WTC11 (cell line): ENCODE data around the gene APOE.
A peak's percentile ranks its signal among the peaks of the same experiment; 100 is the strongest.

Source experiments
- CTCF ChIP-seq: fragments of 200-600 bp; IDR thresholded peaks from 2 replicates; pipeline ENCODE4 v1.8.0; 2022; ENCODE audit warnings: antibody characterized with exemption
- E2F5 ChIP-seq: sonication (generic); formaldehyde crosslinking; IDR thresholded peaks from 2 replicates; pipeline ENCODE4 v1.8.1; 2022; ENCODE audit warnings: mild to moderate bottlenecking, moderate library complexity, missing genetic modification reagents
- HMGXB4 ChIP-seq: sonication (generic); formaldehyde crosslinking; IDR thresholded peaks from 2 replicates; pipeline ENCODE4 v1.8.1; 2023; ENCODE audit warnings: mild to moderate bottlenecking, moderate library complexity, missing genetic modification reagents
- JUN ChIP-seq: sonication (generic); formaldehyde crosslinking; IDR thresholded peaks from 2 replicates; pipeline ENCODE4 v1.8.0; 2023; ENCODE audit warnings: mild to moderate bottlenecking, missing genetic modification reagents
- MAX ChIP-seq: sonication (generic); formaldehyde crosslinking; IDR thresholded peaks from 2 replicates; pipeline ENCODE4 v1.8.0; 2022; ENCODE audit warnings: mild to moderate bottlenecking, missing genetic modification reagents
- NR2C2 ChIP-seq: sonication (generic); formaldehyde crosslinking; IDR thresholded peaks from 2 replicates; pipeline ENCODE4 v1.8.0; 2022; ENCODE audit warnings: mild to moderate bottlenecking, missing genetic modification reagents
- SP1 ChIP-seq: sonication (generic); formaldehyde crosslinking; conservative IDR thresholded peaks from 2 replicates; pipeline ENCODE4 v1.8.1; 2022; ENCODE audit warnings: missing genetic modification reagents
- STAT6 ChIP-seq: sonication (generic); formaldehyde crosslinking; conservative IDR thresholded peaks from 2 replicates; pipeline ENCODE4 v1.8.1; 2023; ENCODE audit warnings: mild to moderate bottlenecking, low read depth, missing genetic modification reagents, moderate library complexity
- TCF7 ChIP-seq: sonication (generic); formaldehyde crosslinking; IDR thresholded peaks from 2 replicates; pipeline ENCODE4 v1.8.0; 2022; ENCODE audit warnings: mild to moderate bottlenecking, low read depth, missing genetic modification reagents, moderate library complexity
- ZNF263 ChIP-seq: sonication (generic); formaldehyde crosslinking; IDR thresholded peaks from 2 replicates; pipeline ENCODE4 v1.8.1; 2022; ENCODE audit warnings: low read depth, mild to moderate bottlenecking, moderate library complexity, missing genetic modification reagents
- ZSCAN18 ChIP-seq: fragments of 250-450 bp; sonication (Bioruptor Pico); IDR thresholded peaks from 2 replicates; pipeline ENCODE4 v2.1.2; 2022; ENCODE audit warnings: mild to moderate bottlenecking, moderate library complexity

GRCh38 chr19:44891016-44891882, 14.3 kb upstream of the APOE start, which contains the start of gene TOMM40:
- TF ChIP-seq CTCF (no peak), ZNF263 (no peak), MAX (CRISPR knock-in tag) (no peak), HMGXB4 (CRISPR knock-in tag) (no peak), STAT6 (CRISPR knock-in tag) (no peak), JUN (CRISPR knock-in tag) (no peak), ZSCAN18 (CRISPR knock-in tag) (no peak), NR2C2 (CRISPR knock-in tag) (peak; percentile 12; the same call in 1 of the 2 replicates), TCF7 (CRISPR knock-in tag) (no peak), SP1 (peak; percentile 99), E2F5 (0 out of 2 replicates have a peak, but pooled peaks have one; percentile 18)
